ENCODE measurements around the gene PRDM7.

PRDM7 gene

GRCh38 chr16:90033387-90033786 is 43.7 kb downstream of the PRDM7 start:
- DNase-seq = no peak

GRCh38 chr16:90032674-90033331 is 44.3 kb downstream of the PRDM7 start:
- DNase-seq = no peak

GRCh38 chr16:90031931-90032673 is 45.0 kb downstream of the PRDM7 start:
- no peak for DNase-seq

- DNase-seq = no peak
Measured at GRCh38 chr16:90031186-90031930, 45.8 kb downstream of the PRDM7 start.

GRCh38 chr16:90028985-90029384 is 48.1 kb downstream of the PRDM7 start:
- DNase-seq = no peak

- DNase-seq = no peak
Measured at GRCh38 chr16:90027611-90028010, 49.5 kb downstream of the PRDM7 start.

GRCh38 chr16:90026135-90026534 is 51.0 kb downstream of the PRDM7 start:
- DNase-seq = no peak

- DNase-seq = no peak
Measured at GRCh38 chr16:90023078-90023447, 54.1 kb downstream of the PRDM7 start.

- DNase-seq = peak; percentile 62
Measured at GRCh38 chr16:90022209-90023077, 54.7 kb downstream of the PRDM7 start.

- DNase-seq = no peak
Measured at GRCh38 chr16:90020838-90021382, 56.2 kb downstream of the PRDM7 start.

GRCh38 chr16:90020260-90020837 is 56.8 kb downstream of the PRDM7 start:
- no peak for DNase-seq

- DNase-seq = no peak
Measured at GRCh38 chr16:90019543-90020259, 57.4 kb downstream of the PRDM7 start.

- DNase-seq = no peak
Measured at GRCh38 chr16:90018652-90019542, 58.2 kb downstream of the PRDM7 start, which contains the start of gene DBNDD1. Gene DBNDD1 (minus strand): TSS chr16:90019456. CDS start chr16:90019341, 115 bp downstream.

- DNase-seq = no peak
Measured at GRCh38 chr16:90018297-90018651, 58.9 kb downstream of the PRDM7 start.

- no peak for DNase-seq
Measured at GRCh38 chr16:90016339-90016950, 60.7 kb downstream of the PRDM7 start.

- DNase-seq = no peak
Measured at GRCh38 chr16:90015586-90016338, 61.4 kb downstream of the PRDM7 start.

GRCh38 chr16:90012991-90013745 is 64.0 kb downstream of the PRDM7 start:
- no peak for DNase-seq

- DNase-seq = no peak
Measured at GRCh38 chr16:90011908-90012501, 65.1 kb downstream of the PRDM7 start.

All from NCI-H524 treated with DMSO at 0.1 percent for 48 hours (cell line).